ENCODE results near the gene RWDD1. TPM values are rescaled to one million over a fixed set of nuclear protein-coding genes. Genes with fewer than 3 reads are reported as not detected.

RWDD1 gene
- total and polyA plus RNA-seq, 2 of the 13 experiments (the other 11 are each of a cell fraction or from before 2014, with no cell fraction given), result 27.4 to 67.1 TPM

- TF ChIP-seq NR2F1 (CRISPR knock-in tag; IDR thresholded peaks at IDR 0.05), result peak; percentile 46 to 64; a peak in 1 of 4 replicates
- peak; percentile 98 for TF ChIP-seq TFAP4 (IDR thresholded peaks at IDR 0.05; ENCODE audit: borderline replicate concordance, low read depth)
- no peak for TF ChIP-seq ZNF720 (CRISPR knock-in tag; IDR thresholded peaks at IDR 0.05)
- TF ChIP-seq POLR2G (IDR thresholded peaks at IDR 0.05; ENCODE audit: low read depth, low read length), result peak; percentile 53; the same call in 1 of the 2 replicates
- peak; percentile 88 for TF ChIP-seq FOSL2 (CRISPR knock-in tag; IDR thresholded peaks at IDR 0.05)
- TF ChIP-seq HOXA9 (CRISPR knock-in tag; IDR thresholded peaks at IDR 0.05; ENCODE audit: borderline replicate concordance), result no peak
- TF ChIP-seq ZNF589 (CRISPR knock-in tag; conservative IDR thresholded peaks at IDR 0.05), result no peak
- no peak for TF ChIP-seq GTF2F1 (IDR thresholded peaks at IDR 0.05; ENCODE audit: low read length)
- peak; percentile 61; the same call in 1 of the 2 replicates for TF ChIP-seq TOPORS (CRISPR knock-in tag; IDR thresholded peaks at IDR 0.05)
- TF ChIP-seq CBX1 (IDR thresholded peaks at IDR 0.05; ENCODE audit: low read depth), result peak; percentile 73
- TF ChIP-seq ZBTB25 (CRISPR knock-in tag; IDR thresholded peaks at IDR 0.05), result peak; percentile 76
- no peak for TF ChIP-seq TEAD2 (CRISPR knock-in tag; IDR thresholded peaks at IDR 0.05)
- TF ChIP-seq GFI1 (CRISPR knock-in tag; IDR thresholded peaks at IDR 0.05; ENCODE audit: borderline replicate concordance), result peak; percentile 69; the same call in 1 of the 2 replicates
- TF ChIP-seq ZNF746 (CRISPR knock-in tag; IDR thresholded peaks at IDR 0.05), result 0 out of 2 replicates have a peak, but pooled peaks have one; percentile 45
Observed at GRCh38 chr6:116631379-116631990, 60.2 kb downstream of the RWDD1 start (continued).

All from HepG2 (cell line).